Thymus (tissue), 11 donors: ENCODE data around the gene ZBTB20. TPM values are rescaled to one million over a fixed set of nuclear protein-coding genes. Genes with fewer than 3 reads are reported as not detected.

Experiments used
- DNase-seq, 9 donors: peaks; one replicate each; pipeline ENCODE4 v3.0.0-alpha.2; 2013; ENCODE audit warnings: low spot score in 9 of 9, low read depth in 6 of 9, missing footprints in 1 of 9
- H3K27ac ChIP-seq, 2 donors: one replicate each; pipeline ENCODE4 v1.5.1; 2013; ENCODE audit warnings: control low read depth in 1 of 2, low read depth in 1 of 2, low read length in 1 of 2, mild to moderate bottlenecking in 1 of 2, moderate library complexity in 1 of 2
- H3K27me3 ChIP-seq, 2 donors: one replicate each; pipeline ENCODE4 v1.5.1; 2013; ENCODE audit warnings: low read length in 1 of 2; ENCODE audit not compliant: control insufficient read depth in 2 of 2, insufficient read depth in 1 of 2
- H3K36me3 ChIP-seq, 2 donors: one replicate each; pipeline ENCODE4 v1.5.1; 2013; ENCODE audit warnings: low read length in 1 of 2, mild to moderate bottlenecking in 1 of 2, moderate library complexity in 1 of 2; ENCODE audit not compliant: control insufficient read depth in 2 of 2, insufficient read depth in 2 of 2
- H3K4me1 ChIP-seq, 2 donors: one replicate each; pipeline ENCODE4 v1.5.1; 2013; ENCODE audit warnings: low read length in 2 of 2; ENCODE audit not compliant: control insufficient read depth in 2 of 2, insufficient read depth in 2 of 2
- H3K4me3 ChIP-seq, 2 donors: one replicate each; pipeline ENCODE4 v1.5.1; 2013; ENCODE audit warnings: low read length in 2 of 2, control low read depth in 1 of 2, mild to moderate bottlenecking in 1 of 2
- H3K9me3 ChIP-seq, 2 donors: one replicate each; pipeline ENCODE4 v1.5.1; 2013; ENCODE audit warnings: low read length in 1 of 2, mild to moderate bottlenecking in 1 of 2; ENCODE audit not compliant: control insufficient read depth in 2 of 2, insufficient read depth in 1 of 2
- WGBS: extraction: QIAGEN DNeasy Blood & Tissue Kit; methylation state at CpG from one replicate; pipeline ENCODE4 v1.1.7; 2013; 5-methylcytosine and 5-hydroxymethylcytosine counted together
- polyA plus RNA-seq: library from polyadenylated mRNA; stranded (reverse); fragments of 200-250 nt; gene quantifications from one replicate; pipeline ENCODE4 v1.2.3, GENCODE V29; 2013
- total RNA-seq: library from RNA; stranded (reverse); fragments of 120-200 nt; gene quantifications from one replicate; pipeline ENCODE4 v1.2.4, GENCODE V29; 2013
- donor health status: healthy.

ZBTB20 gene
- total and polyA plus RNA-seq, 2 donors = 1.2 to 8.9 TPM

- WGBS = 96% methylated on average over 3 of the region's 3 CpGs
- H3K4me3 ChIP-seq = no peak overlapping the region
- H3K9me3 ChIP-seq = no peaks in the 10 kb centered on the region
- no peak overlapping the region for H3K27ac ChIP-seq
- DNase-seq = no peak
- H3K4me1 ChIP-seq = no peaks in the 10 kb centered on the region
- no peaks in the 10 kb centered on the region for H3K27me3 ChIP-seq
- no peaks in the 10 kb centered on the region for H3K36me3 ChIP-seq
Observed at GRCh38 chr3:114417675-114418074, 729.4 kb downstream of the ZBTB20 start.

DNA sequence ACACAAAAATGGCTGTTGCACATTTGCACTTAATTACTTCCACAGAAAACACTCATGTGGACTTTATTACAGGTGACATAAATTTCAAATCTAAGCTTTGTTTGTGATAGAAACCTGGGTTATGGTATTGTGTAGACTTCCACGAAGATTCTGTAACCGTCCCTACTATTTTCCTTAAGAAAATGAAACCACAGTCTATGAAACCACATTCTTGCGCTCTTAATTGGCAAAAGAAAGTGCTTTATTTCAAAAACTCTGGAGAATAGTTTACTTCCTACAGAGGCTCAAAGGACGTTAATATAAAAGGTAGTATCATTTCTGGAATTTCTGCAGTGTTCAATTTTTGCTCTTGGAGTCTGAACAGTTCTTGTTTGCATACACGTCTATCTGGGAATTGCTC is 729.8 kb downstream of the ZBTB20 start:
- WGBS = 92% methylated on average over 5 of the region's 5 CpGs
- Histone ChIP-seq H3K27ac (no peak overlapping the region), H3K27me3 (no peaks in the 10 kb centered on the region), H3K36me3 (no peaks in the 10 kb centered on the region), H3K9me3 (no peaks in the 10 kb centered on the region), H3K4me3 (no peak overlapping the region), H3K4me1 (no peaks in the 10 kb centered on the region)
- no peak for DNase-seq

GRCh38 chr3:114411811-114412803 is 735.0 kb downstream of the ZBTB20 start:
- H3K9me3 ChIP-seq = no peaks in the 10 kb centered on the region
- no peaks in the 10 kb centered on the region for H3K27me3 ChIP-seq
- no peaks in the 10 kb centered on the region for H3K4me1 ChIP-seq
- H3K4me3 ChIP-seq = no peak overlapping the region
- WGBS = 92% methylated on average over 9 of the region's 9 CpGs
- no peak overlapping the region for H3K27ac ChIP-seq
- no peak for DNase-seq
- no peaks in the 10 kb centered on the region for H3K36me3 ChIP-seq

- 96% methylated on average over 3 of the region's 3 CpGs for WGBS
Observed at GRCh38 chr3:114411190-114411668, 735.9 kb downstream of the ZBTB20 start.

GRCh38 chr3:114408736-114409670 is 738.1 kb downstream of the ZBTB20 start:
- 92% methylated on average over 17 of the region's 17 CpGs for WGBS
- Histone ChIP-seq H3K27me3 (no peaks in the 10 kb centered on the region), H3K27ac (no peak overlapping the region), H3K4me1 (no peaks in the 10 kb centered on the region), H3K36me3 (no peaks in the 10 kb centered on the region), H3K9me3 (no peaks in the 10 kb centered on the region), H3K4me3 (no peak overlapping the region)
- DNase-seq = no peak

More at GRCh38 chr3:114411190-114411668, 735.9 kb downstream of the ZBTB20 start:
- Histone ChIP-seq H3K36me3 (no peaks in the 10 kb centered on the region), H3K9me3 (no peaks in the 10 kb centered on the region), H3K27ac (no peak overlapping the region), H3K4me1 (no peaks in the 10 kb centered on the region), H3K4me3 (no peak overlapping the region), H3K27me3 (no peaks in the 10 kb centered on the region)
- no peak for DNase-seq

- WGBS = 94% methylated on average over 3 of the region's 3 CpGs
- no peaks in the 10 kb centered on the region for H3K36me3 ChIP-seq
- H3K9me3 ChIP-seq = no peaks in the 10 kb centered on the region
- H3K27me3 ChIP-seq = no peaks in the 10 kb centered on the region
- H3K27ac ChIP-seq = no peak overlapping the region
- DNase-seq = no peak
- no peak overlapping the region for H3K4me3 ChIP-seq
- H3K4me1 ChIP-seq = no peaks in the 10 kb centered on the region
Observed at GRCh38 chr3:114406922-114407321, 740.2 kb downstream of the ZBTB20 start.

DNA sequence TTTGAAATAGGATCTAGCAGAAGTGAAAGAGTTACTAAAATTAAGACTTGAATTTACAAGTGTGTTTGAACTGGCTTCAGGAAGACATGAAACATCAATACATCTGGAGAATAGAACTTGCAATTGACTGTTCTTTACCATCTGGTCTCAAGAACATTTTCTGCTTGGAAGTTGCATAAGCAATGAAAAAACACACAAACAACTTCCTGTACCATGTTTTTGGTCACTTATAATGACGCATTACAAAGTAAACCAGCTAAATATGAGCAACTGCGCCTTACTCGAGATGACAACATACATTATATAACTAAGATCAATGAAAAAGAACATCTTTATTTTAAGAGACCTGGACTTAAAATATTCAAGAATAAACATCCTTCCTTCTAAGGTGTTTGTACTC is 740.8 kb downstream of the ZBTB20 start:
- Histone ChIP-seq H3K36me3 (no peaks in the 10 kb centered on the region), H3K9me3 (no peaks in the 10 kb centered on the region), H3K4me3 (no peak overlapping the region), H3K27me3 (no peaks in the 10 kb centered on the region), H3K4me1 (no peaks in the 10 kb centered on the region), H3K27ac (no peak overlapping the region)
- DNase-seq = no peak
- WGBS = 97% methylated on average over 3 of the region's 3 CpGs

GRCh38 chr3:114405202-114405990 is 741.7 kb downstream of the ZBTB20 start:
- WGBS = 89% methylated on average over 2 of the region's 2 CpGs

More at GRCh38 chr3:114405202-114405990, 741.7 kb downstream of the ZBTB20 start:
- H3K4me1 ChIP-seq = no peaks in the 10 kb centered on the region
- no peak overlapping the region for H3K4me3 ChIP-seq
- no peaks in the 10 kb centered on the region for H3K9me3 ChIP-seq
- no peaks in the 10 kb centered on the region for H3K27me3 ChIP-seq
- H3K36me3 ChIP-seq = no peaks in the 10 kb centered on the region
- H3K27ac ChIP-seq = no peak overlapping the region
- no peak for DNase-seq
